ENCODE measurements around the gene FGF22. TPM values are rescaled to one million over a fixed set of nuclear protein-coding genes. Genes with fewer than 3 reads are reported as not detected.
"Not testable (repeated sequence)": the region's sequence is repeated elsewhere in the genome, so short reads cannot be mapped to it uniquely, and the experiment has no call there.

FGF22 gene
- not detected in 2 replicates for total RNA-seq (2014; rRNA removed; shearing (Covaris generic))

GRCh38 chr19:639253-640160 lies at the start of gene FGF22:
TSS of gene FGF22 (plus strand) at chr19:639879. CDS start at chr19:639926, 47 bp downstream.
- DNase-seq (ENCODE audit: low spot score) = peak; percentile 87
- in situ Hi-C loops (cut with HindIII; ENCODE audit: low sequenced_read_pairs) = no loop called here

GRCh38 chr19:590396-590745 lies 49.3 kb upstream of the FGF22 start:
- no peak for DNase-seq (ENCODE audit: low spot score)

GRCh38 chr19:590750-591098 lies 49.0 kb upstream of the FGF22 start:
- no peak for DNase-seq (ENCODE audit: low spot score)
- in situ Hi-C loops (cut with HindIII; ENCODE audit: low sequenced_read_pairs) = no loop called here

More at GRCh38 chr19:590396-590745, 49.3 kb upstream of the FGF22 start:
- in situ Hi-C loops (cut with HindIII; ENCODE audit: low sequenced_read_pairs) = no loop called here

- DNase-seq (ENCODE audit: low spot score) = no peak
- in situ Hi-C loops (cut with HindIII; ENCODE audit: low sequenced_read_pairs) = no loop called here
These were observed 48.4 kb upstream of the FGF22 start for GRCh38 chr19:591099-591958.

GRCh38 chr19:592101-592500 lies 47.6 kb upstream of the FGF22 start:
- in situ Hi-C loops (cut with HindIII; ENCODE audit: low sequenced_read_pairs) = no loop called here
- no peak for DNase-seq (ENCODE audit: low spot score)

- DNase-seq (ENCODE audit: low spot score) = no peak
- in situ Hi-C loops (cut with HindIII; ENCODE audit: low sequenced_read_pairs) = no loop called here
These were observed 46.6 kb upstream of the FGF22 start for GRCh38 chr19:593055-593454.

- DNase-seq (ENCODE audit: low spot score) = no peak
- in situ Hi-C loops (cut with HindIII; ENCODE audit: low sequenced_read_pairs) = no loop called here
These were observed 46.2 kb upstream of the FGF22 start for GRCh38 chr19:593505-593904.

- in situ Hi-C loops (cut with HindIII; ENCODE audit: low sequenced_read_pairs) = no loop called here
- DNase-seq (ENCODE audit: low spot score) = no peak
These were observed 45.3 kb upstream of the FGF22 start for GRCh38 chr19:594265-594870.

GRCh38 chr19:595326-596262 lies 44.1 kb upstream of the FGF22 start:
- no peak for DNase-seq (ENCODE audit: low spot score)
- in situ Hi-C loops (cut with HindIII; ENCODE audit: low sequenced_read_pairs) = no loop called here

GRCh38 chr19:596263-596655 lies 43.4 kb upstream of the FGF22 start:
- in situ Hi-C loops (cut with HindIII; ENCODE audit: low sequenced_read_pairs) = no loop called here
- DNase-seq (ENCODE audit: low spot score) = no peak

- in situ Hi-C loops (cut with HindIII; ENCODE audit: low sequenced_read_pairs) = no loop called here
- DNase-seq (ENCODE audit: low spot score) = no peak
These were observed 42.0 kb upstream of the FGF22 start for GRCh38 chr19:597406-598315.

GRCh38 chr19:601310-601709 lies 38.4 kb upstream of the FGF22 start:
- DNase-seq (ENCODE audit: low spot score) = no peak
- in situ Hi-C loops (cut with HindIII; ENCODE audit: low sequenced_read_pairs) = no loop called here

- no peak for DNase-seq (ENCODE audit: low spot score)
- in situ Hi-C loops (cut with HindIII; ENCODE audit: low sequenced_read_pairs) = no loop called here
These were observed 37.9 kb upstream of the FGF22 start for GRCh38 chr19:601790-602189.

- in situ Hi-C loops (cut with HindIII; ENCODE audit: low sequenced_read_pairs) = no loop called here
- DNase-seq (ENCODE audit: low spot score) = no peak
These were observed 37.0 kb upstream of the FGF22 start for GRCh38 chr19:602391-603301.

GRCh38 chr19:603302-603639 lies 36.4 kb upstream of the FGF22 start:
- in situ Hi-C loops (cut with HindIII; ENCODE audit: low sequenced_read_pairs); DNase-seq (ENCODE audit: low spot score): not testable (repeated sequence)

- in situ Hi-C loops (cut with HindIII; ENCODE audit: low sequenced_read_pairs); DNase-seq (ENCODE audit: low spot score): not testable (repeated sequence)
These were observed 35.9 kb upstream of the FGF22 start for GRCh38 chr19:603779-604178.

- DNase-seq (ENCODE audit: low spot score) = no peak
- in situ Hi-C loops (cut with HindIII; ENCODE audit: low sequenced_read_pairs) = no loop called here
These were observed 35.3 kb upstream of the FGF22 start for GRCh38 chr19:604355-604754.
